GM19463 (cell line): ENCODE results near the gene CREB1.
A peak's percentile ranks its signal among the peaks of the same experiment; 100 is the strongest.
"Not testable (repeated sequence)": the region's sequence is repeated elsewhere in the genome, so short reads cannot be mapped to it uniquely, and the experiment has no call there.

ENCODE experiments used
- ATAC-seq: cut with Tn5 transposase; IDR thresholded peaks from one replicate; pipeline ENCODE4 v1.9.1; 2021; ENCODE audit warnings: mild to moderate bottlenecking, moderate library complexity; ENCODE audit not compliant: unreplicated experiment

Gene CREB1

GRCh38 chr2:207612714-207613113 is 83.0 kb downstream of the CREB1 start:
- ATAC-seq: no peak

DNA sequence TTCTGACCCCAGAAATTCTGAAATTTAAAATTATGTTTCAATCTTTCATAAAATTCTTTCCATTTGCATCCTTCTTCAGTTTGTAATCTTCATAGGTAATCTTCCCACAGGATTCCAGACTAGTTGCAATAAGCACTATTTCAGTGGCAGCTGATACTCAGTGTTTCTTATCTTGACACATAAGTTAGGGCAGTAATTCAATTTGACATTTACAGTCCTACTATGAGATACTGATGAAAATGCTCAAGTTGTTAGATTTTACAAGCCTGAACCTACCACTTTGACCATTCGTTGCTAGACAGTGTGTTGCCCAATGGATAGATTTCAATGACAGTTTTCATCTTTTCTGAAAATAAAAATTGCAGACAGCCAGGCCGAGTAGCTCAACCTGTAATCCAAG is 85.1 kb downstream of the CREB1 start:
- ATAC-seq: no peak

DNA sequence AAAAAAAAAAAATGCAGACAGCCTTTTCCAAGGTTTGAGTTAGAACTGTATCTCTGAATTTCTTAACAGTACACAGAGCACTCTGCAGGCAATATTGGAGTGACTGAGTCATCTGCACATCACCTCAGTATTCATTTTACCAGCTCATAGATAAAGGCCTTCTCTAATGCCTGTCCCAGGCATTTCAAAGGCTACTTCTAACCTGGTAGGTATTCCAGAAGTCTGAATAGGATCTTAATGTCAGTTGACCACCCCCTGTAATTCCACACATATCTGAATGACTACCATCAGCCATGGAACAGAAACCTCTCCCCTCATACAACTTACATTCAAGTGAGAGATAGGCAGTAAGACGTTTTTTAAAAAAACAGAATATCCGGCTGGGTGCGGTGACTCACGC is 86.4 kb downstream of the CREB1 start:
- no peak for ATAC-seq

DNA sequence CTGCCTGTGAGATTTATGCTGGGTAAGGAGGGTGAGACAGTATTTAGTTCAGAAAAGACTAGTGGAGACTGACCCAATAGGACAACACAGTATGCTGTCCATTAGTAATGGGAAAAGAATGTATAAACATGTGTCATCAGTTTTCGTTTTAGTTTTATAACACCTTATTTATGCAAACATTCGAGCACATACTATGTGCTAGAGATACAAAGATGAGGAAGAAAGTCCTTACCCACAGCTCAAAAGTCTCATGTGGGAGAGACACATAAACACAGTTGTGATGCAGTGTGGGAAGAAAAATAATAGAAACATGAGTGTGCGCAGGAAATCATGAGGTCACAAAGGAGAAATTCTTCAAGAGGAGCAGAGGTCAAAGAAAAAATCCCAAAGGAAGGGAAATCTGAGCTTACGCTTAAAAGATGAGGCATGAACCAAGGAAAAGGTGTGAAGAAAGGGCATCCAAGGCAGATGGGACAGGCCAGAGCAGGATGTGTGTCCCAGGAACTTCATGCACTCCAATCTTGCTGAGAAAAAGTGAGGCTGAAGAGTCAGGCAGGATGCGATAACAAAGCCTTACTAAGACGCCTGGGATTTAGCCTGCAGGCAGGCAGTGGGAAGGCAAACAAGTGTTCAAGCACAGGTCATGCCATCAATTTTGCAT is 87.4 kb downstream of the CREB1 start:
- no peak for ATAC-seq

DNA sequence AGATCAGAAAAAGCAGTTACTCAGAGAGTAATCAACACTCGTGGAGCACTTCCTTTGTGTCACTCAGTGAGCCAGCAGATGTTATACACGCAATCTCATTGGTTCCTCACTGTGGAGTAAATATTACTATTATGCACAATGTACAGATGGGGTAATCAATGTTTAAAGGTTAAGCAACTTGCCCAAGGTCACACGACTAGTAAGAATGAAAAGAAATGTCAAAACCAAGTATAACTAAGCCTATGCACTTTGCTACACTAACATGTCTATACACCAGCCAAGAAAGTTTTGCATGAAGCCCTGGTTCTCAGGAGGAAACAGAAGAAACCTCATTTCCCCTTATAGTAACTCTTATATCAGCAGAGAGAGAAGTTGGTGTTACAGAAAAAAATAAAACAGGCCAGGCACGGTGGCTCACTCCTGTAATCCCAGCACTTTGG is 90.0 kb downstream of the CREB1 start:
- peak; percentile 27 for ATAC-seq

- ATAC-seq: no peak
Measured at GRCh38 chr2:207621501-207622039, 91.8 kb downstream of the CREB1 start.

DNA sequence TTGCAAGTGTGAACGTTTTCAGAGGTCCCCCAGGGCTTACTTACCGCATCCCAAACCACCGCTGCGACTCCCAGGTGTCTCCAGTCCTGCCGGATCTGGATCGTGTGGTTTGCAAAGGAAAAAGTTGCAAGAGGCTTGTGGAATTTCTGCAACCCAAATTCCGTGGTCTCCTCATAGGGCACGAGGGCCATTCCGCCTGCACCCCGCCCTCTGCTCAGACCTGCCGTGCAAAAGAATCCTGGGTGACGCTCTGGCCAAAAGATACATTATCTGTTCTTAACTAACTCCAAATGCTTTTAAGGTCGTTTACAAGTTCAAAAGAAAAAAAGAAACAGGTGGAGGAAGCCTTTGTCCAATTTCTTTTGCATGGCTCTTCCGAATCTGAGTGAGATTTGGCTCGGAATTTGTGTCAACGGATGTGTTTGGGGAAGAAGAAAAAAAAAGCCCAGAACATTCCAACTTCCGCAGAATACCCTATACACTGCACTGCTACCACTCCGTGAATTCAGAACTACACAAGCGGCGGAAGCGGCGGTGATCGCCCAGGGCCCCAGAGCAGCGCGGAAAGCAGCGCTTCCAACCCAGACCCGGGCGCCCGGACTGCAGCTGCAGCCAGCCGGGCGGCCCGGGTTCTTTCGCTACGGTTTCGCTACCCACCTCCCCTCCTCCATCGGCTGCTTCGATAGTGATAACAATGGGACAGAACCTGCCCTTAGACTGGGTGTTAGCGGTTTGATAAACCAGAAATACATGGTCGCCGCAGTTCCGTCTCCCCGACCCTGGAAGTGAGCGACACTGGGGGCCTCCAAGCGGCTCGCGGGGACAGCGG is 94.6 kb downstream of the CREB1 start:
- ATAC-seq: peak; percentile 35

DNA sequence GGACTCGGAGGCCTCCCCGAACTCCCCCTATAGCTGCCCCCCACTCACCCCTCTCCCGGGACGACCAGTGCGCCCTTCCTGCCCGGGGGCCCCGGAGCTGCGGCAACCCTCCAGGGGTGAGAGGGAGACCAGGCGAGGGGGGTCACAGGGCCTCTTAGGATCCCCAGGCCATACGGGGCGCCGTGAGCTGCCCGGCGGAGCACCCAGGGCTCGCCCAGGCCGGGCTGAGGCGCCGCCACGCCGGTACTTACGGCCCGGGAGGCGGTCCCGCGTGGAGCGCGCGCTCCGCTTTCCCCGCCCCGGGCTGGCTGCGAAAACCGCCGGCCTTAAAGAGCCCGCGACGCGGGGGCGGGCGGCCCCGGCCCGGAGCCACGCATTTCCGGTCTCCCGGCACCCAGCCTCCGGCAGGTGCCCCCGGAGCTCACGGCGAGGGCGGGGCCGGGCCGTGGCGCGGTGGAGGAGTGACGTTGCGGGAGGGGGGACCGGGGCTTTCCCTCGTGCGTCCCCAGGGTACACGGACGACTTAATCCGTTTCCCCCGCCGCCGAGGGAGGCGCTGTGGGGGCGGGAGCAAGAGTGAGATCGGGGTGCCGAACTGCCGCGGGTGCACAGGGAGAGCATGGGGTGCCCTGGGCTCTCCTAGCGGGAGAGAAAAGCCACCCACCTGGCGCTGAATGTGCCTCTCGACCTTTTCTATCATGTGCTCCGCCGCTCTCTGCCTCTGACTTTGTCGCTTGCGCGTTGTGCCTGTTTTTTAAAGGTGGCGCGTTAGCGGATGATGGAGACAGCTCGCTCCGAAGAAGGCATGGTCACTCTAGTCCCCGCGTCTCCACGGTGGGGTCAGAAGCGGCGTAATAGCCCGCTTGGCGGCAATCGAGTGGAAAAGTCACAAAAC is 95.5 kb downstream of the CREB1 start, which contains the start of gene METTL21A:
TSS of gene METTL21A (minus strand) at position 381 of the 894 bp plus-strand sequence. CDS start 1,019 bp downstream, outside the sequence.
- peak; percentile 61 for ATAC-seq

DNA sequence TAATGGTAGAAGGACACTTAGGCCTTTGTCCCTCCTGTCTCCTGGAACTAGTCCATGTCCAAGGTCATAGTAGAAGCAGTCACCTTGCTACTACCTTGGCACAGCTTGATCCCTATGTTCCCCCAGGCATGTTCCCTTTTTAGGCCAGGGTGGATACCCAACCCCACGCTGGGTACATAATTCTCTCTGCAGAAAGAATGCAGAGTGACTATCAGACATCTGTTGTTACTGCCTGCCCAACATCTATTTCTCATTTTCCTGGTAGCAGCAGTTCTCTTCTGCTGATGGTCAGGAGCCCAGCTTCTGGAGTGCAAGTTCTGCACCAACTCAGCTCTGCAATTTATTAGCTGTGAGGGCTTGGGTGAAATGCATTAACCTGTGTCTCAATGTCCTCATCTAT is 99.8 kb downstream of the CREB1 start:
- no peak for ATAC-seq

- no peak for ATAC-seq
Measured at GRCh38 chr2:207630491-207630890, 100.7 kb downstream of the CREB1 start.

DNA sequence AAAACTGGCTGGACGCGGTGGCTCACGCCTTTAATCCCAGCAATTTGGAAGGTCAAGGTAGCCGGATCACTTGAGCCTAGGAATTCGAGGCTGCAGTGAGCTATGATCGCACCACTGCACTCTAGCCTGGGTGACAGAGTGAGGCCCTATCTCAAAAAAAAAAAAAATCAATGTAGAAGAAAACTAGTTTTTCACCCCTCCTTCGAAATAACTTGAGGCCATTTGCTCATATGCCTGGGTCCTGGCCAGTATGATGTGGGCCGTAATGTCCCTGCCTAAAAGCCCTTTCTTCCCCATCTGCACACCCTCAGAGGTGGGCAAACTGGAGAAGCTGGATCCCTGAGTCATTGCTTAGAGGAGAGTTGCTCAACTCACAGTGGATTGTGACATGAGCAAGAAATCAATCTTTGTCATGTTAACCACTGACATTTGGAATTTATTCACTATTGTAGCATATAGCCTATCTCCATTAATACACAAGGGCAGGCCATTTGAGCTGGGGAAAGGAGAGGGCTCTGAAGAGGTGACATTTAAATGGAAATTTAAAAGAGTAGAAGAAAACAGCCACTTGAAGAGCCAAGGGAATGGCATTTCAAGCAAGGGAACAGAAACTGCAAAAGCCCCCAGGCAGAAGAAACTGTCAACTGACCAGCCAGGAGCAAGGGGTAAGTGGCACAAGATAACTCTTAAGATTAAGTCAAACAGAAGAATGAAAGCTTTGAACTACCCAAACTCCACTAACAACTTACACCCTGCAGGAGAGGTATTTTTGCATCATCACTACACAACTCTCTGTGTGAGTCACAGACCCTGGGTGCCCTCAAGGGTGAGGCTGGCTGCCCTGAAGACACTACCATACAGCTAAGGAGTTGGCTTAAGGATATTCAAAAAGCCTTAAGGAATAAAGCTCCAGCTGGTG is 103.1 kb downstream of the CREB1 start:
- ATAC-seq: peak; percentile 71

- ATAC-seq: no peak
Measured at GRCh38 chr2:207633686-207634085, 103.9 kb downstream of the CREB1 start.

GRCh38 chr2:207635468-207636200 is 105.9 kb downstream of the CREB1 start:
- ATAC-seq: no peak

DNA sequence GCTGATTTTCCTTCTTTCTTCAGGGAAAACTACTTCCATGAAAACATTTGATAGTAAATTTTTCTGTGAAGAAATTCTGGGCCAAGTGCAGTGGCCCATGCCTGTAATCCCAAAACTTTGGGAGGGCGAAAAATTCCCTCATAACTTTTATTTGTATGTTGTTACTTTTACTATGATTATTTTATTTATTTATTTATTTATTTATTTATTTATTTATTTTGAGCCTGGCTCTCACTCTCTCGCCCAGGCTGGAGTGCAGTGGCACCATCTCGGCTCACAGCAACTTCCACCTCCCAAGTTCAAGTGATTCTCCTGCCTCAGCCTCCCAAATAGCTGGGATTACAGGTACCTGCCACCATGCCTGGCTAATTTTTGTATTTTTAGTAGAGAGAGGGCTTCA is 109.5 kb downstream of the CREB1 start:
- ATAC-seq: not testable (repeated sequence)

DNA sequence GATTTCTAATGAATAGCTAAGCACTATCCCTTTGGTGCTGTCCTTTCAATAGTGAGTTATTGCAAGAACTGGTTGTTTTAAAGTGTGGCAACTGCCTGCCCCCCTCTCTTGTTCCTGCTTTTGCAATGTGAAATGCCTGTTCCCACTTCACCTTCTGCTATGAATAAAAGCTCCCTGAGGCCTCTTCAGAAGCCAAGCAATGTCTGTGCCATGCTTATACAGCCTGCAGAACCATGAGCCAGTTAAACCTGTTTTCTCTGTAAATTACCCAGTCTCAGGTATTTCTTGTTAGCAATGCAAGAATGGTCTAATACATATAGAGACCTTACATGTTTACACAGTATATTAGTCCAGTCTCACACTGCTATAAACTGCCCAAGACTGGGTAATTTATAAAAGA is 110.4 kb downstream of the CREB1 start:
- no peak for ATAC-seq

- ATAC-seq: no peak
Measured at GRCh38 chr2:207640661-207641060, 110.9 kb downstream of the CREB1 start.

DNA sequence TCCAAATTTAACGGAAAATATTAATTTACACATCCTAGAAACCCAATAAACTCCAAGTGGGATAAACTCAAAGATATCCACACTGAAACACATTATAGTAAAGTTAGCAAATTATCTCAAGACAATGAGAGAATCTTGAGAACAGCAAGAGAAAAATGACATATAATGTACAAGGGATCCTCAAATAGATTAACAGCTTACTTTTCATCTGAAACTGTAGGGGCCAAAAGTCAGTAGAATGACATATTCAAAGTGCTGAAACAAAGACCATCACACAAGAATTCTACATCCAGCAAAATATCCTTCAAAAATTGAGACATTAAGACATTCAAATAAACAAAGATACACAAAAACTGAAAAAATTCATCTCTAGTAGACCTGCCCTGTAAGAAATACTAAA is 114.1 kb downstream of the CREB1 start:
- no peak for ATAC-seq

DNA sequence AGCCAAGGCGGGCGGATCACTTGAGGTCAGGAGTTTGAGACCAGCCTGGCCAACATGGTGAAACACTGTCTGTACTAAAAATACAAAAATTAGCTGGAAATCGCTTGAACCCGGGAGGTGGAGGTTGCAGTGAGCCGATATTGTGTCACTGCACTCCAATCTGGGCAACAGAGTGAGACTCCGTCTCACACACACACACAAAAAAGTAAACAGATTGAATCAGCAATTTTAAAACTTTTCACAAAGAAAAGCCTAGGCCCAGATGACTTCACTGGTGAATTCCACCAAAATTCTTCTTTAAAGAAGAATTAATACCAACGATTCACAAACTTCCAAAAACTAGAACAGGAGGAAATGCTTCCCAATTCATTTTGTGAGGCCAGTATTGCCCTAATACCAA is 116.8 kb downstream of the CREB1 start:
- not testable (repeated sequence) for ATAC-seq
